Neural cell (in vitro differentiated cells): Measurements from ENCODE around the gene POLQ.

Experiments used
- EP300 ChIP-seq: fragments of 450-650 bp; conservative IDR thresholded peaks from 2 replicates; pipeline ENCODE4 v1.6.1; 2014; ENCODE audit warnings: antibody characterized with exemption, mild to moderate bottlenecking, moderate library complexity; ENCODE audit not compliant: poor library complexity, severe bottlenecking
- EZH2 ChIP-seq: fragments of 200-600, 300-800 bp; shearing (Covaris generic), sonication (generic); IDR thresholded peaks from 2 replicates; pipeline ENCODE4 v1.6.1; 2014; ENCODE audit warnings: antibody characterized with exemption, low read length, borderline replicate concordance, mild to moderate bottlenecking; ENCODE audit not compliant: insufficient read depth, poor library complexity, severe bottlenecking
- MXI1 ChIP-seq: fragments of 450-650 bp; conservative IDR thresholded peaks from 2 replicates; pipeline ENCODE4 v1.6.1; 2014; ENCODE audit warnings: antibody characterized with exemption, mild to moderate bottlenecking; ENCODE audit not compliant: poor library complexity, severe bottlenecking
- POLR2AphosphoS5 ChIP-seq: IDR thresholded peaks from 2 replicates; pipeline ENCODE4 v1.6.1; 2012
- SMC3 ChIP-seq: fragments of 450-650 bp; conservative IDR thresholded peaks from 2 replicates; pipeline ENCODE4 v1.6.1; 2014; ENCODE audit warnings: antibody characterized with exemption, mild to moderate bottlenecking, moderate library complexity; ENCODE audit not compliant: poor library complexity
- TF ChIP-seq, protein P1 (sequence below): fragments of 450-650 bp; IDR thresholded peaks from 2 replicates; pipeline ENCODE4 v1.5.1; 2014; ENCODE audit warnings: antibody characterized with exemption, mild to moderate bottlenecking, moderate library complexity; ENCODE audit not compliant: poor library complexity, severe bottlenecking
- TF ChIP-seq, protein P2 (sequence below): IDR thresholded peaks from 2 replicates; pipeline ENCODE4 v1.6.1; 2012; ENCODE audit warnings: borderline replicate concordance

DNA sequence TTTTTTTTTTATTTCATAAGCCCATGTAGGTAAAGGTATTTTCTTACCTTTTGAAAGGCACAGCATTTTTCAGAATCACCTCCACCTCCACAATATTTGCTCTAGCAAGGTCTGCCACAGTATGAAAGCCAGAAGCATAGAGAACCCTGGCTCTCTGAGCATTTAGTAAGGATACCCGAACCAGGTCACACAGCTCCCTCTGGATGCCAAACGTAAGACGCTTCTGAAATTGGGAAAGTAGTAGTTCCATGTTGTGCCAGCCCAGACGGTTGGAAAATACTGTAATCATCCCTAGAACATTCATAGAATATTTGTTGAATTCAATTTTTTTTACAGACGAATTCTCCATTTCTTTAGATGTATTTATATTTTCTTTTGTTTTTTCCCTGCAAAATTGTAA is 52.4 kb downstream of the POLQ start:
- TF ChIP-seq, protein P1, sequence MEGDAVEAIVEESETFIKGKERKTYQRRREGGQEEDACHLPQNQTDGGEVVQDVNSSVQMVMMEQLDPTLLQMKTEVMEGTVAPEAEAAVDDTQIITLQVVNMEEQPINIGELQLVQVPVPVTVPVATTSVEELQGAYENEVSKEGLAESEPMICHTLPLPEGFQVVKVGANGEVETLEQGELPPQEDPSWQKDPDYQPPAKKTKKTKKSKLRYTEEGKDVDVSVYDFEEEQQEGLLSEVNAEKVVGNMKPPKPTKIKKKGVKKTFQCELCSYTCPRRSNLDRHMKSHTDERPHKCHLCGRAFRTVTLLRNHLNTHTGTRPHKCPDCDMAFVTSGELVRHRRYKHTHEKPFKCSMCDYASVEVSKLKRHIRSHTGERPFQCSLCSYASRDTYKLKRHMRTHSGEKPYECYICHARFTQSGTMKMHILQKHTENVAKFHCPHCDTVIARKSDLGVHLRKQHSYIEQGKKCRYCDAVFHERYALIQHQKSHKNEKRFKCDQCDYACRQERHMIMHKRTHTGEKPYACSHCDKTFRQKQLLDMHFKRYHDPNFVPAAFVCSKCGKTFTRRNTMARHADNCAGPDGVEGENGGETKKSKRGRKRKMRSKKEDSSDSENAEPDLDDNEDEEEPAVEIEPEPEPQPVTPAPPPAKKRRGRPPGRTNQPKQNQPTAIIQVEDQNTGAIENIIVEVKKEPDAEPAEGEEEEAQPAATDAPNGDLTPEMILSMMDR, result no peak
- TF ChIP-seq EZH2 (no peak), SMC3 (no peak), MXI1 (no peak), POLR2AphosphoS5 (no peak), EP300 (no peak)
- TF ChIP-seq, protein P2, sequence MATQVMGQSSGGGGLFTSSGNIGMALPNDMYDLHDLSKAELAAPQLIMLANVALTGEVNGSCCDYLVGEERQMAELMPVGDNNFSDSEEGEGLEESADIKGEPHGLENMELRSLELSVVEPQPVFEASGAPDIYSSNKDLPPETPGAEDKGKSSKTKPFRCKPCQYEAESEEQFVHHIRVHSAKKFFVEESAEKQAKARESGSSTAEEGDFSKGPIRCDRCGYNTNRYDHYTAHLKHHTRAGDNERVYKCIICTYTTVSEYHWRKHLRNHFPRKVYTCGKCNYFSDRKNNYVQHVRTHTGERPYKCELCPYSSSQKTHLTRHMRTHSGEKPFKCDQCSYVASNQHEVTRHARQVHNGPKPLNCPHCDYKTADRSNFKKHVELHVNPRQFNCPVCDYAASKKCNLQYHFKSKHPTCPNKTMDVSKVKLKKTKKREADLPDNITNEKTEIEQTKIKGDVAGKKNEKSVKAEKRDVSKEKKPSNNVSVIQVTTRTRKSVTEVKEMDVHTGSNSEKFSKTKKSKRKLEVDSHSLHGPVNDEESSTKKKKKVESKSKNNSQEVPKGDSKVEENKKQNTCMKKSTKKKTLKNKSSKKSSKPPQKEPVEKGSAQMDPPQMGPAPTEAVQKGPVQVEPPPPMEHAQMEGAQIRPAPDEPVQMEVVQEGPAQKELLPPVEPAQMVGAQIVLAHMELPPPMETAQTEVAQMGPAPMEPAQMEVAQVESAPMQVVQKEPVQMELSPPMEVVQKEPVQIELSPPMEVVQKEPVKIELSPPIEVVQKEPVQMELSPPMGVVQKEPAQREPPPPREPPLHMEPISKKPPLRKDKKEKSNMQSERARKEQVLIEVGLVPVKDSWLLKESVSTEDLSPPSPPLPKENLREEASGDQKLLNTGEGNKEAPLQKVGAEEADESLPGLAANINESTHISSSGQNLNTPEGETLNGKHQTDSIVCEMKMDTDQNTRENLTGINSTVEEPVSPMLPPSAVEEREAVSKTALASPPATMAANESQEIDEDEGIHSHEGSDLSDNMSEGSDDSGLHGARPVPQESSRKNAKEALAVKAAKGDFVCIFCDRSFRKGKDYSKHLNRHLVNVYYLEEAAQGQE, result no peak
